ENCODE measurements around the gene KLF6. TPM values are rescaled to one million over a fixed set of nuclear protein-coding genes. Genes with fewer than 3 reads are reported as not detected.

Gene KLF6
- total RNA-seq, 1 experiment from 2014 or later, result 40.4 TPM

GRCh38 chr10:3814838-3815220 lies 29.8 kb upstream of the KLF6 start:
- DNase-seq, result no peak
- Histone ChIP-seq H3K4me3 (no peak overlapping the region), H3K36me3 (no peaks in the 10 kb centered on the region), H3K9me3 (no peaks in the 10 kb centered on the region), H3K27me3 (no peaks in the 10 kb centered on the region)

- DNase-seq, result no peak
- no peaks in the 10 kb centered on the region for H3K36me3 ChIP-seq
- no peak overlapping the region for H3K4me3 ChIP-seq
- no peaks in the 10 kb centered on the region for H3K27me3 ChIP-seq
- H3K9me3 ChIP-seq, result no peaks in the 10 kb centered on the region
Measured at GRCh38 chr10:3813986-3814837, 29.2 kb upstream of the KLF6 start.

GRCh38 chr10:3813267-3813666 lies 28.3 kb upstream of the KLF6 start:
- no peak for DNase-seq
- no peak overlapping the region for H3K4me3 ChIP-seq

GRCh38 chr10:3812141-3812540 lies 27.1 kb upstream of the KLF6 start:
- Histone ChIP-seq H3K36me3 (no peaks in the 10 kb centered on the region), H3K4me3 (no peak overlapping the region), H3K27me3 (no peaks in the 10 kb centered on the region), H3K9me3 (no peaks in the 10 kb centered on the region)
- DNase-seq, result no peak

More at GRCh38 chr10:3813267-3813666, 28.3 kb upstream of the KLF6 start:
- H3K9me3 ChIP-seq, result no peaks in the 10 kb centered on the region
- H3K36me3 ChIP-seq, result no peaks in the 10 kb centered on the region
- no peaks in the 10 kb centered on the region for H3K27me3 ChIP-seq

GRCh38 chr10:3811291-3811870 lies 26.4 kb upstream of the KLF6 start:
- Histone ChIP-seq H3K27me3 (no peaks in the 10 kb centered on the region), H3K36me3 (no peaks in the 10 kb centered on the region), H3K4me3 (peak overlapping the region; percentile 1; the same call in 1 of the 2 replicates), H3K9me3 (no peaks in the 10 kb centered on the region)
- peak; percentile 86 for DNase-seq

GRCh38 chr10:3808689-3809199 lies 23.7 kb upstream of the KLF6 start:
- DNase-seq, result no peak
- H3K36me3 ChIP-seq, result no peaks in the 10 kb centered on the region
- no peaks in the 10 kb centered on the region for H3K9me3 ChIP-seq
- H3K4me3 ChIP-seq, result no peak overlapping the region; the same call in 1 of the 2 replicates
- H3K27me3 ChIP-seq, result no peaks in the 10 kb centered on the region

GRCh38 chr10:3807928-3808496 lies 23.0 kb upstream of the KLF6 start:
- H3K4me3 ChIP-seq, result peak overlapping the region; percentile 15
- no peaks in the 10 kb centered on the region for H3K36me3 ChIP-seq
- H3K27me3 ChIP-seq, result no peaks in the 10 kb centered on the region
- DNase-seq, result no peak
- H3K9me3 ChIP-seq, result no peaks in the 10 kb centered on the region

- Histone ChIP-seq H3K4me3 (peak overlapping the region; percentile 15; the same call in 1 of the 2 replicates), H3K36me3 (no peaks in the 10 kb centered on the region), H3K27me3 (no peaks in the 10 kb centered on the region), H3K9me3 (no peaks in the 10 kb centered on the region)
- DNase-seq, result peak; percentile 64
Measured at GRCh38 chr10:3807211-3807927, 22.4 kb upstream of the KLF6 start.

- no peaks in the 10 kb centered on the region for H3K36me3 ChIP-seq
- no peak overlapping the region; the same call in 1 of the 2 replicates for H3K4me3 ChIP-seq
- H3K9me3 ChIP-seq, result no peaks in the 10 kb centered on the region
- H3K27me3 ChIP-seq, result no peaks in the 10 kb centered on the region
- peak; percentile 79 for DNase-seq
Measured at GRCh38 chr10:3806603-3807002, 21.6 kb upstream of the KLF6 start.

- H3K4me3 ChIP-seq, result peak overlapping the region; percentile 4; the same call in 1 of the 2 replicates
- H3K27me3 ChIP-seq, result no peaks in the 10 kb centered on the region
- no peaks in the 10 kb centered on the region for H3K9me3 ChIP-seq
- no peaks in the 10 kb centered on the region for H3K36me3 ChIP-seq
- peak; percentile 74 for DNase-seq
Measured at GRCh38 chr10:3805791-3806461, 20.9 kb upstream of the KLF6 start.

GRCh38 chr10:3805201-3805790 lies 20.3 kb upstream of the KLF6 start:
- Histone ChIP-seq H3K9me3 (no peaks in the 10 kb centered on the region), H3K36me3 (no peaks in the 10 kb centered on the region), H3K27me3 (no peaks in the 10 kb centered on the region), H3K4me3 (no peak overlapping the region)
- peak; percentile 34 for DNase-seq

GRCh38 chr10:3803927-3804741 lies 19.1 kb upstream of the KLF6 start:
- no peak for DNase-seq
- no peaks in the 10 kb centered on the region for H3K36me3 ChIP-seq
- H3K9me3 ChIP-seq, result no peaks in the 10 kb centered on the region
- H3K27me3 ChIP-seq, result no peaks in the 10 kb centered on the region
- no peak overlapping the region for H3K4me3 ChIP-seq

GRCh38 chr10:3803295-3803926 lies 18.4 kb upstream of the KLF6 start:
- H3K36me3 ChIP-seq, result no peaks in the 10 kb centered on the region
- no peaks in the 10 kb centered on the region for H3K27me3 ChIP-seq
- H3K9me3 ChIP-seq, result no peaks in the 10 kb centered on the region
- DNase-seq, result peak; percentile 57
- H3K4me3 ChIP-seq, result no peak overlapping the region

GRCh38 chr10:3802526-3803265 lies 17.7 kb upstream of the KLF6 start:
- Histone ChIP-seq H3K4me3 (no peak overlapping the region), H3K27me3 (no peaks in the 10 kb centered on the region), H3K9me3 (no peaks in the 10 kb centered on the region), H3K36me3 (no peaks in the 10 kb centered on the region)
- DNase-seq, result no peak

Measured in MG63 (cell line).